ENCODE data around the gene DPH2.

- TF ChIP-seq CTCF (IDR thresholded peaks at IDR 0.05; ENCODE audit: low read depth, low read length) (no peak), EZH2phosphoT487 (IDR thresholded peaks at IDR 0.05; ENCODE audit: low read depth) (no peak)
These were observed 692 bp downstream of the DPH2 start for GRCh38 chr1:43970502-43970901.
